DOHH2 (cell line): ENCODE results near the gene PIGS.

Experiments
- EZH2phosphoT487 ChIP-seq: fragments of 200-600 bp; sonication (generic); IDR thresholded peaks from 2 replicates; pipeline ENCODE4 v1.6.1; 2017; ENCODE audit warnings: borderline replicate concordance, mild to moderate bottlenecking, antibody characterized with exemption, low read length, moderate library complexity, mixed read lengths
- TF ChIP-seq, protein P1 (sequence below): fragments of 200-600 bp; sonication (generic); IDR thresholded peaks from one replicate; pipeline ENCODE4 v1.5.1; 2014; ENCODE audit warnings: antibody characterized with exemption, mild to moderate bottlenecking, low read depth, low read length; ENCODE audit not compliant: poor library complexity, severe bottlenecking

GRCh38 chr17:28508211-28508724, 63.1 kb downstream of the PIGS start:
- TF ChIP-seq, protein P1, sequence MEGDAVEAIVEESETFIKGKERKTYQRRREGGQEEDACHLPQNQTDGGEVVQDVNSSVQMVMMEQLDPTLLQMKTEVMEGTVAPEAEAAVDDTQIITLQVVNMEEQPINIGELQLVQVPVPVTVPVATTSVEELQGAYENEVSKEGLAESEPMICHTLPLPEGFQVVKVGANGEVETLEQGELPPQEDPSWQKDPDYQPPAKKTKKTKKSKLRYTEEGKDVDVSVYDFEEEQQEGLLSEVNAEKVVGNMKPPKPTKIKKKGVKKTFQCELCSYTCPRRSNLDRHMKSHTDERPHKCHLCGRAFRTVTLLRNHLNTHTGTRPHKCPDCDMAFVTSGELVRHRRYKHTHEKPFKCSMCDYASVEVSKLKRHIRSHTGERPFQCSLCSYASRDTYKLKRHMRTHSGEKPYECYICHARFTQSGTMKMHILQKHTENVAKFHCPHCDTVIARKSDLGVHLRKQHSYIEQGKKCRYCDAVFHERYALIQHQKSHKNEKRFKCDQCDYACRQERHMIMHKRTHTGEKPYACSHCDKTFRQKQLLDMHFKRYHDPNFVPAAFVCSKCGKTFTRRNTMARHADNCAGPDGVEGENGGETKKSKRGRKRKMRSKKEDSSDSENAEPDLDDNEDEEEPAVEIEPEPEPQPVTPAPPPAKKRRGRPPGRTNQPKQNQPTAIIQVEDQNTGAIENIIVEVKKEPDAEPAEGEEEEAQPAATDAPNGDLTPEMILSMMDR: no peak
- no peak for TF ChIP-seq EZH2phosphoT487
